Left ventricle myocardium superior (tissue), 1 donor: ENCODE data around the gene HDAC8. TPM values are rescaled to one million over a fixed set of nuclear protein-coding genes. Genes with fewer than 3 reads are reported as not detected.
A peak's percentile ranks its signal among the peaks of the same experiment; 100 is the strongest.

Source experiments
- ATAC-seq: fragments of 200-7000 bp; cut with Tn5 transposase; one replicate; pipeline ENCODE4 v1.9.1; 2020; ENCODE audit warnings: mild to moderate bottlenecking, moderate library complexity
- DNase-seq: peaks from one replicate; pipeline ENCODE4 v3.0.0-alpha.2; 2020
- intact Hi-C: fragments of 100-400 bp; cut with micrococcal nuclease; formaldehyde crosslinking; loops from one replicate; pipeline ENCODE4 v1.11.0; 2022
- total RNA-seq: library from RNA; stranded (reverse); fragmentation: NEBNext Ultra II Directional; extraction: Animal tissue kit (Norgen Biotek cat#: 25700); gene quantifications from one replicate; pipeline ENCODE4 v1.2.1, GENCODE V29; 2021
- donor health status: DM: no; HTN: yes; CAD: no; lungs with severe emphysema.

The HDAC8 gene
- total RNA-seq, 1 donor from 2014 or later: 18.3 TPM

DNA sequence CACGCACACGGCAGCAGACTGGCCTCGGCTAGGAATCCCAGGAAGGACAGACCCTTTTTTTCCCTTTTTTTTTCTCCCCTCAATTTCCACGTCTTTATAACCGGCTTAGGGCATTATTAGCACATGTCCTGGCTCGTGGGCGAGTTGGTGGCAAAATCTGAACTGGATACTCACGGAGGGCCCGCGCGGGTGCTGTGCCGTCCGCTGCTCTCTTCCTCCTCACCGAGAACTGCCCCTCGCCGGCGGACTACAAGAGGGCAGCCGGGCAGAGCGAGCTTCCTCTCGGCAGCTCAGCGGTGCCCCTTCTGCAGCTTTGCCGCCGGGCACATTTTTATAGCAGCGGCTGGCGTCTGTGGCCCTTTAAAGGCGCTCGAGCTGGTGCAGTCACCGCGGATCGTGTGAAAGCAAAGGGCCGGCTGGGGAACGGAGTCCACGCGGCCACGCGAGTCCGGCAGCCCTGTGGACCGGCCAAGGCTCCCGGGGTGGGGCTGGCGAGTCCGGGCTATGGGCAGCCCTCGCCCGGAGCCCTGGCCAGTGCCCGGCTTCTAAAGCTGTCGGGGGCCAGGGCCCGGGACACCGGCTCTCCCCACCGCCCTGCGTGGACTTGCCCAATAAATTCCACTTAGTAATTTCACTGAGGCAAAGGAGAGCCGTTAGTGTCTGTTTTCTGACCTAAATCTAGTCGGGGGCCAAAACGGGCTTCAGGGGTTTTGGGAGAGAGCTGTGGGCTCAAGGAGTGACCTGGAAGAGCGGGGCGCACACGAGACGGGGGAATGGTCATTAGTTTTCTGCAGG is 265.6 kb downstream of the HDAC8 start:
- intact Hi-C loops: no loop called here
- ATAC-seq (peak; percentile 85), DNase-seq (peak; percentile 62)

DNA sequence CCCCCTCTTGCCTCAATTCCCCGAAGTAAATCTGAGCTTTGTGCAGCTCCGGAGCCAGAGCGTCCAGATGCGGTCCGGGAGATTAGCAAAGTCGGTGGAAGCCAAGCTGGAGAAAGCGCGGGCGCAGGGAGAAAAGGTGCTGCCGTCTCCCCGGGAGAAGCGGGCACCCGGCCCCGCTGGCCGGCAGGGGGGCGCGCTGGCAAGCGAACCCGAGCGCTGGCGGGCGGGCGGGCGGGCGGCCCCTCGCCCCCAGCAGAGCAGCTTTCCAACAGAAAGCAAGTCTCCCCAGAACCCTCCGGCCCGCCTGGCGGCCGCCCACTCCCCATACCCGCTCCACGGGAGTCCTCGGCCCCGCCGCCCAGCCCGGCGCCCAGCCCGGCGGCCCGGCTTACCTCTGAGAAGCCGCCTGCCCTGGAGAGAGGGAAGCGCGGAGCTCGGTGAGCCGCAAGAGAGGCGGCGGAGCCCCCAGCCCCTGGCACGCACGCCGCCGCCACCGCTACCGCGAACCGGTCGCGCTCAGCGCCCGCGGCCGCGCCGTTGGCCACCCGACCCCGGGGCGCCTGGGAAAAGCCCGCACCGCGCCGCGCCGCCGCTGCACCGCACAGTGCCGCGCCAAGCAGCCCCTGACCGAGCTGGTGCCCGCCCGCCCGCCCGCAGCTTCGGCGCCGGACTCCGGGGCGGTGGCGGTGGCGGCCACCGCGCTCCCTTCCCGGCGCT is 266.4 kb downstream of the HDAC8 start:
- peak; percentile 26 for DNase-seq
- no peak for ATAC-seq
- intact Hi-C loops: no loop called here

DNA sequence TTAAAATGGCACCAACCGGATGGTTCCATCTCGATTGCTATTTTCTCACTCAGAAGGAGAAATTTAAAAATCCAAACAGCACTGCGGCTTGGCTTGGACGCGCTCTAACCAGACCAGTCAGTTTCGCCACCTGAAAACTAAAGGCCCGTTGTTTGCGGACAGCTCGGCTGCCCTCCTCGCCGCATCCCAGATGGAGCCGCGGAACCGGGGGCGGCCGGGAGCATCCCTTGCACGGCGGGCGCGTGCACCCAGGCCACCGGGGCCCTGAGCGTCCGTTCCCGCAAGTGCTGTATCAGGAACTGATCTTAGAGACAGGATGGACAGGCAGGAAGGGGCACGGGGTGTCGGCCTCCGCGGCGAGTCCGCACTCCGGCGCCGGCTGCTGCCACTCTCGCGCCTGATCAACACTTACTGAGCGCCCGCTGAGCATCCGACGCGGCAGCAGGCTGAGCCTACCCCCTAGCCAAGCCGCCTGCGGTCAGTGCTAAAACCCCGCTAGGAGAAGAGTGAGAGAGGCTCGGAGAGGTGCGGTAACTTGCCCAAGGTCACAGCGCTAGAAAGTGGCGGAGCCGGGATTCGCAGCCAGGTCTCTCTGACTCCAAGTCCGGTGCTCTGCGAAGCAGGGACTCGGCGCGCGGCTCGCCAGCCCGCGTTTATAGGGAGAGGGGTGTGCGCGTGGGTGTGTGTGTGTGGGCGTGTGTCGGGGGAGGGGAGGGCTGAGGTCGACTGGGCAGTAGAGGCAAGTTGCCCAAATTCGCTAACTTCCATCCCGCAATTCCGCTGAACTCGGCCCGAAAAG is 267.2 kb downstream of the HDAC8 start, which contains the start of gene CITED1:
TSS of gene CITED1 (minus strand) at position 629 of the 799 bp plus-strand sequence. CDS start 3,045 bp downstream, outside the sequence.
- ATAC-seq: no peak
- intact Hi-C loops: no loop called here
- peak; percentile 28 for DNase-seq

DNA sequence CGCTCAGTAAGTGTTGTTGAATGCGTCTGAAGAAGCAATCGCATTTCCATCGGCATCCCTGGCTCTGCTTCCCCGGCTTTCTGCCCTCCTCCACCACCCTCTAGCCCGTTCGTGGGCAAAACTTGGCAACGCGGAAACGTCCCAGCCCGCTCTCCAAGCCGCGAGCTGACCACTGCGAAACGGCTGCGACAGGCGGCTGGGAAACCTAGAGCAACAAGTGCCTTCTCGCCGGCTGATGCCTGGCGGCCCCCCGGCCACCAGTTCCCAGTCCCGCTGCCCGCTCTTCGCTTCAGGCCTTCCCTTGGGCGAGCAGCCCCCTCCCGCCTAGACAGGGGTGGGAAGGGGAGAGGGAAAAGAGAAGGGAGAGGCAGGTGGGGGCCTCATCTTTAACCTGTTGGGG is 267.8 kb downstream of the HDAC8 start:
- intact Hi-C loops: no loop called here
- no peak for ATAC-seq
- no peak for DNase-seq

DNA sequence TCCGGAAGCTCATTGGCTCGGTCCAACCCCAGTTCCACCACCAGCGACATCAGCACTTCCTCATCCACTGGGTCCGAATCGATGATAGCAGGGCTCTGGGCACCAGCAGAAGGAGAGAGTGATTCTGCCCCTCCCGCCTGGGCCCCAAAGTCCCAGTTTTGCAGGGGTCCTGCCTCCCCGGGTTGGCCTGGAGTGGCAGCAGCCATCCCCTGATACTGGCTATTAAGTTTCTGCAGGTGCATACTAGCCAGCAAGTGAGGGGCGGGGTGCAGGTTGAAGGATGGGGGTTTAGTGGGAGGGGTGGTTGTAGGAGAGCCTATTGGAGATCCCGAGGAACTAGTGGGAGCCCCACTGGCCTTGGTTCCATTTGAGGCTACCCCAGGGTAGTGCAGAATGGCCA is 270.9 kb downstream of the HDAC8 start:
- intact Hi-C loops: no loop called here
- DNase-seq (no peak), ATAC-seq (no peak)

DNA sequence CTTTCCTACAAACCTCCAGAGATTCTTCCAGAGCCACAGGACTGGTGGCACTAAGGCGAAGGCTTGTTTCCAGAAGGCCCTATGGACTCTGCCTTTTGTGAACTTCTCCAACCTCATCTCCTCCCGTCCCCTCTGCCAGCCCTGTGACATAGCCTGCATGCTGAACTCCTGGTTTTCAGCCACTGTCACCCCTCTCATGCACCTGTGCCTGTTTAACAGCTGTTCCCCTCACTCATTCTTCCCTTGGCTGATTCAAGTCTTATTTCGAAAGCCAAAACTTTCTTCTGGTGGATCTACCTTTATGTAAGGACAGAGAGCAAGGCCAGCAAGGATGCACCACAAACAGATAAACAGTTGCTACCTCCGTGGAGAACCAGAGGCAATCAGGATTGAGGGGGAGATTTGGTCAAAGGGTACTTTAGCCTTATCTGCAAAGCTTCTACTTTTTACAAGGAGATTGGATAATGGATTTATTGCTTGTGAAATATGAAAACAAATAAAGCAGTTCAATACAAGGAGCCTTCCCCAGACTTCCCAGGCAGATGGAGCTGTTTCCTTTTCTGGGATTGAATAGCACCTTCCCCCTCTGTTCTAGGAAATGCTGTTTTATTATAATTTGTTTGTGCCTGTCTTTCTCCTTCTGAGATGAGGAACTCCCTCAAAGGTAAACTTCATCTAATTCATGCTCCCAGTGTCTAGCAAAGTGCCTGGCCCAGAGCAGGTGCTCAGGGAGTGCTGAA is 272.6 kb downstream of the HDAC8 start:
- DNase-seq (no peak), ATAC-seq (no peak)
- intact Hi-C loops: no loop called here

DNA sequence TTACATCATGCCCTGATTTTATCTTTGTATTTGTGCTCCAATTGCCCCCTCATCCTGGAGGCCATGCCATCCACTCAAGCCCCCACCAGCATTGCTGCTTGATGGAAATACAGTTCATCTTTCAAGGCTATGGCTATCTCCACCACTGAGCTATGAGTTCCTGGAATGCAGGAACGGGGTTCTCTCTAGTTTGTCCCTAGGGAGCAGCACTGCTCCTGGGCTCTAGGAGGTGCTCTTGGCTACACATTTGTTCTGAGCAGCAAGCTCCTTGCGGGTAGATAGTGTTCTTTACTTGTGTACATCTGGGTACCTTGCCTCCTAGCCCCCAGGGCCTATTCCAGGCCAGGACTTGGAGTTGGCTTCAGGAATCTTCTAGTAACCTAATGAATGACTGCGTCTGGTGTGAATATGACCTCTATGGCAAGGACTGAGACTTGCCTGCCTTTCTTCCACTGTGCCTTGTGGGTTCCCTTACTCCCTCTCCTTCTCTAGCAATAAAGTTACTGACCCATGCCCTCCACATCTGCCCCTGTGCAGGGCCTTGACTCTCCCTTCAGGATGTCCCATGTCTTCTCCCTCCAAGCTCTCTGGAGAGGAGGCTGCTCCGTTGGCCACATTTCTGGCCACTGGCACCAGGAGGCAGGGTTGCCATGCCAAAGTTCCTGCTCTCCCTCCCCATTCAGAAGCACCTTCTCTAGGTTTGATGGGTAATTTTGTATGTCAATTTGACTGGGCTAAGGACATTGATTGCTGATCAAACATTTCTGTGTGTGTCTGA is 274.5 kb downstream of the HDAC8 start:
- intact Hi-C loops: no loop called here
- DNase-seq: no peak
- no peak for ATAC-seq

DNA sequence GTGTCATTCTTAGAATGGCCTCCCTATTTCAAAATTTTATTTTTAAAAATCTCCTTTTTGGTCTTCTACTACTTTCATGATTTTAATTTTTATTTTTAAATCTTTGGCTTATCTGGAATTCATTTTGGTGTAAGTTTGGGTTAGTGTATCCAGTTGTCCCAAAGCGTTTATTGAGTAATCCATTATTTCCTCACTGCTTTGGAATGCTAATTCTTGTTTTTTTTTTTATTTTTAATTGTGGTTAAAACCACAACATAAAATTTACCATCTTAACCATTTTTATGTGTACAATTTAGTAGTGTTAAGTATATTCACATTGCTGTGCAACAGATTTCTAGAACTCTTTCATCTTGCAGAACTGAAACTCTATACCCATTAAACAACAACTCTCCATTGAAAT is 275.7 kb downstream of the HDAC8 start:
- DNase-seq (no peak), ATAC-seq (no peak)
- intact Hi-C loops: no loop called here

DNA sequence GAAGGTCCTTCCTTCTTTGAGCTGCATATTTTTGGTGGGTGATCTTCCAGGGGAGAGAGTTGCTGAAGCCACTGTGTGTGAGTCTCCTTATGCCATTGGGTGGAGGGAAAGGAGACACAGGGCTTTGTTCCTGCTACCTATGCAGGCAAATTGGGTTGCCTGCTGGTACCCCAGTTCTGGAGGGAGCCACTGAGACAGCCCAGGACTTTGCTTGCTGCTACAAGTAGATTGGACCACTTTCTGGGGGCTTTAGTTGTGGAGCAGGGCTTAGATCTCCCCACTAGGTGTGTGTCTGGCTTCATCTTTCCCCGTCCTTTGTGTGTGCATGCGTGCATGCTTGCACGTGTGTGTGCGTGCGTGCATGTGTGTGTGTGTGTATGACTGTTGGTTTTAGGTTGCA is 276.9 kb downstream of the HDAC8 start:
- DNase-seq: no peak
- ATAC-seq: no peak
- intact Hi-C loops: no loop called here

DNA sequence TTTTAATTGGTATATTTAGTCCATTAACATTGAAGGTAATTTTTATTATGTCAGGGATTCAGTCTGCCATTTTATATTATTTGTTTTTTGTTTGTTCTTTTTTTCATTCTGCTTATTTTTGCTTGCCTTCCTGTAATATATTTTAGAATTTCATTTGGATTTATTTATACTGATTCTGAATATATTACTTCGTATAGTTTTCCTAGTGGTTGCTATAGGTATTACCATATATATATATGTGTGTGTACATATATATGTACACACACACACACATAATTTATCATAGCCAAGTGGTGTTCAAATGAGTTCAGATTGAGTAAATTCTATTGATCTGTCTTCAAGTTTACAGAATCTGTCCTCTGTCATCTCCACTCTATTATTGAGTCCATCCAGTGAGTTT is 278.1 kb downstream of the HDAC8 start:
- intact Hi-C loops: no loop called here
- DNase-seq (no peak), ATAC-seq (no peak)

DNA sequence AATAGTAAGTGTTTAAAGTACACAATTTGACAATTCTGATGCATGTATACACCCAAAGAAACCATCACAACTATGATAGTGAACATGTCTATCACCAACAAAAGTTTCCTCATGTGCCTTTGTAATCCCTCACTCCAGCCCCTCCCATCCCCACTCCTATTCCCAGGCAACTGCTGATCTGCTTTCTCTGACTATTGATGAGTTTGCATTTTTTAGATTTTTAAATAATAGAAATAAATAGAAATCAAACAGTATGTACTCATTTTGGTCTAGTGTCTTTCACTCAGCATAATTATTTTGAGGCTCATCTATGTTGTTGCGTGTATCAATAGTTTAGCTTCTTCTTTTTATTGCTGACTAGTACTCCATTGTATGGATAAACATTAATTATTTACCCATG is 290.3 kb downstream of the HDAC8 start:
- ATAC-seq (no peak), DNase-seq (no peak)
- intact Hi-C loops: no loop called here

DNA sequence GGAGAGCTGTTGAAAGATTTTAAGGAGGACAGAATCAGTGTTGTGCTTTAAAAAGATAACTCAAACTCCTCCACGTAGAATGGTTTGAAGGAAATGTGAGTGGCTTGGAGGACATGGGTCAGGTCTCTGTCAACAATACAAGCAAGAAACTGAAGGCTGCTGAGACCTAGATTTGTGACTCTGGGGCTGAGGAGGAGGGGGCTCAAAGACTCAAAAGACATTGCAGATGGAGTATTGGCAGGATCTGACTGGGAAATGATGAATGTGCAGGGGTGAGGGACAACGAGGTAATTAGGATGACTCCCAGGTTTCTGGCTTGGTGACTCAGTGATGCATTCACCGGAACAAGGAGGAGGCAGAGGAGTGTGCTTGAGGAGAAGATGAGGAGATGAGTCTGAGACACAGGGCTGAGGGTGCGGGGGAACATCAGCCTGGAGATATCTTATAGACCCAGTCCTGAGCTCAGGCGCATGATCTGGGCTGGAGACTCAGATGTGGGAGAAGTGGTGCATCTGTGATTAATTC is 292.3 kb downstream of the HDAC8 start:
- ATAC-seq (no peak), DNase-seq (no peak)
- intact Hi-C loops: no loop called here

Other genes with a start within 250 kb of the HDAC8 start
- gene PHKA1, start 141.5 kb upstream of the HDAC8 start, total RNA-seq: 17.3 TPM
- gene DMRTC1B, start 204.0 kb upstream of the HDAC8 start, total RNA-seq: not detected
- gene FAM236B, start 209.8 kb upstream of the HDAC8 start, total RNA-seq: not detected
- gene FAM236D, start 235.4 kb upstream of the HDAC8 start, total RNA-seq: not detected